DND-41 (cell line): Measurements from ENCODE around the gene MKNK1.

Source experiments
- ATAC-seq: fragments of 200-7000 bp; cut with Tn5 transposase; 3 replicates; pipeline ENCODE4 v1.9.1; 2021; ENCODE audit warnings: low read depth; ENCODE audit not compliant: insufficient read depth
- DNase-seq: peaks from one replicate; pipeline ENCODE4 v3.0.0-alpha.2; 2020
- H2AFZ ChIP-seq: 2 replicates; pipeline ENCODE4 v1.6.0; 2012; ENCODE audit warnings: low read depth, low read length
- H3K27ac ChIP-seq: 2 replicates; pipeline ENCODE4 v1.5.1; 2012; ENCODE audit warnings: low read length, inconsistent platforms
- H3K27me3 ChIP-seq: fragments of 200-600 bp; sonication (generic); 2 replicates; pipeline ENCODE4 v1.6.0; 2012; ENCODE audit warnings: low read length, mild to moderate bottlenecking, inconsistent platforms; ENCODE audit not compliant: insufficient read depth, poor library complexity
- H3K36me3 ChIP-seq: 2 replicates; pipeline ENCODE4 v1.5.1; 2012; ENCODE audit warnings: low read length, inconsistent platforms; ENCODE audit not compliant: insufficient read depth
- H3K4me1 ChIP-seq: 2 replicates; pipeline ENCODE4 v1.5.1; 2012; ENCODE audit warnings: mild to moderate bottlenecking, low read length; ENCODE audit not compliant: insufficient read depth
- H3K4me2 ChIP-seq: 2 replicates; pipeline ENCODE4 v1.6.0; 2012; ENCODE audit warnings: mild to moderate bottlenecking, moderate library complexity, low read length, inconsistent platforms; ENCODE audit not compliant: insufficient read depth
- H3K4me3 ChIP-seq, 2 experiments: fragments of 200-600 bp in 1 of 2; shearing (Covaris generic) in 1 of 2; 2 replicates each; pipeline ENCODE4 v1.5.1; 2012 to 2016; ENCODE audit warnings: inconsistent platforms in 2 of 2, low read length in 2 of 2, mild to moderate bottlenecking in 2 of 2, low read depth in 1 of 2, moderate library complexity in 1 of 2
- H3K79me2 ChIP-seq: 2 replicates; pipeline ENCODE4 v1.6.0; 2012; ENCODE audit warnings: low read length, inconsistent platforms; ENCODE audit not compliant: insufficient read depth
- H3K9ac ChIP-seq: 2 replicates; pipeline ENCODE4 v1.6.0; 2012; ENCODE audit warnings: low read depth, mild to moderate bottlenecking, inconsistent platforms, low read length, moderate library complexity
- H3K9me3 ChIP-seq: 2 replicates; pipeline ENCODE4 v1.5.1; 2012; ENCODE audit warnings: low read length, moderate library complexity, mild to moderate bottlenecking, inconsistent platforms; ENCODE audit not compliant: insufficient read depth, severe bottlenecking
- H4K20me1 ChIP-seq: 2 replicates; pipeline ENCODE4 v1.6.0; 2012; ENCODE audit warnings: low read length; ENCODE audit not compliant: insufficient read depth
- CTCF ChIP-seq: IDR thresholded peaks from 2 replicates; pipeline ENCODE4 v1.5.1; 2012; ENCODE audit warnings: borderline replicate concordance, low read length, moderate library complexity, mild to moderate bottlenecking; ENCODE audit not compliant: poor library complexity, severe bottlenecking; ENCODE audit errors: extremely low read depth
- EZH2 ChIP-seq: IDR thresholded peaks from 3 replicates; pipeline ENCODE4 v1.6.1; 2012; ENCODE audit warnings: borderline replicate concordance, low read depth, mild to moderate bottlenecking, moderate library complexity, low read length, inconsistent platforms; ENCODE audit not compliant: severe bottlenecking

MKNK1 gene

GRCh38 chr1:46520063-46520911 is 83.8 kb downstream of the MKNK1 start:
- TF ChIP-seq CTCF = no peak
- no peak for TF ChIP-seq EZH2
- no peak overlapping the region for H3K9ac ChIP-seq
- no peaks in the 10 kb centered on the region for H3K79me2 ChIP-seq
- no peak overlapping the region for H3K4me3 ChIP-seq
- no peak overlapping the region for H2AFZ ChIP-seq
- H3K4me1 ChIP-seq = no peaks in the 10 kb centered on the region
- H3K36me3 ChIP-seq = no peaks in the 10 kb centered on the region
- H4K20me1 ChIP-seq = peaks cover 3% of the 10 kb centered on the region; the same call in 1 of the 2 replicates
- no peak overlapping the region for H3K27ac ChIP-seq
- ATAC-seq (no peak), DNase-seq (no peak)
- H3K4me2 ChIP-seq = no peak overlapping the region
- H3K27me3 ChIP-seq = peaks cover 38% of the 10 kb centered on the region
- no peaks in the 10 kb centered on the region for H3K9me3 ChIP-seq

DNA sequence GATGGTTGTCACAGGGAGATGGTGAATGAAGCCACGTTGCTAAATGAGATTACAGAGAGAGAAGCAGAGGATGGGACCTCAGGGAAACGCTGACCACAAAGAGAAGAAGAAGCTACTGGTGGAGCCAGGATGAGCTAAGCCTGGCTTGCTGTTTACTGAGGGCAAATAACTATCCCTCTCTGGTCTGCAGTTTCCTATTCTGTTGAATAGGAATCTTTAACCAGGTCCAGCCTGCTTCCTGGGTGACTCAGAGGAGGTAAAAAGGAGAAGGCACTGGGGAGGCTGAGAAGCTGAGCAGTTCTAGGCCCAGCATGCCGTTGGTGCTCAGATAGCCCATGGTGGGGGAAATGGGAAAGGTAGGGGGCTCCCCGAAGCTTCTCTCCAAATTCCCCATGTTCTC is 84.9 kb downstream of the MKNK1 start:
- DNase-seq = no peak
- H4K20me1 ChIP-seq = peaks cover 3% of the 10 kb centered on the region; the same call in 1 of the 2 replicates
- no peaks in the 10 kb centered on the region for H3K9me3 ChIP-seq
- H3K27ac ChIP-seq = no peak overlapping the region
- H3K36me3 ChIP-seq = no peaks in the 10 kb centered on the region
- no peak overlapping the region for H3K4me3 ChIP-seq
- H2AFZ ChIP-seq = no peak overlapping the region
- no peak overlapping the region for H3K4me2 ChIP-seq
- ATAC-seq = no peak
- H3K9ac ChIP-seq = no peak overlapping the region
- no peaks in the 10 kb centered on the region for H3K79me2 ChIP-seq
- H3K27me3 ChIP-seq = peaks cover 42% of the 10 kb centered on the region
- TF ChIP-seq CTCF (no peak), EZH2 (no peak)
- no peaks in the 10 kb centered on the region for H3K4me1 ChIP-seq

GRCh38 chr1:46517932-46518498 is 86.1 kb downstream of the MKNK1 start:
- Histone ChIP-seq H3K4me2 (no peak overlapping the region), H2AFZ (no peak overlapping the region), H3K27ac (no peak overlapping the region), H3K4me1 (no peaks in the 10 kb centered on the region), H3K36me3 (no peaks in the 10 kb centered on the region), H3K4me3 (no peak overlapping the region), H3K27me3 (peaks cover 37% of the 10 kb centered on the region), H4K20me1 (peaks cover 3% of the 10 kb centered on the region; the same call in 1 of the 2 replicates), H3K9me3 (no peaks in the 10 kb centered on the region), H3K9ac (no peak overlapping the region), H3K79me2 (no peaks in the 10 kb centered on the region)
- no peak for ATAC-seq
- DNase-seq = no peak
- TF ChIP-seq CTCF = no peak
- TF ChIP-seq EZH2 = no peak
